Testis (tissue), 3 donors: ENCODE data around the gene GLMP. TPM values are rescaled to one million over a fixed set of nuclear protein-coding genes. Genes with fewer than 3 reads are reported as not detected.

Source experiments
- DNase-seq: peaks from one replicate; pipeline ENCODE4 v3.0.0-alpha.2; 2019
- H3K27ac ChIP-seq, 2 donors: fragments of 200-600 bp; sonication (generic); one replicate each; pipeline ENCODE4 v1.5.1; 2019
- H3K27me3 ChIP-seq: fragments of 200-600 bp; sonication (generic); one replicate; pipeline ENCODE4 v1.5.1; 2019
- H3K36me3 ChIP-seq: fragments of 200-600 bp; sonication (generic); one replicate; pipeline ENCODE4 v1.5.1; 2017; ENCODE audit warnings: low read depth; ENCODE audit errors: missing control alignments
- H3K4me1 ChIP-seq: fragments of 200-600 bp; sonication (generic); one replicate; pipeline ENCODE4 v1.5.1; 2019
- H3K4me3 ChIP-seq, 2 donors: fragments of 200-600 bp; sonication (generic); one replicate each; pipeline ENCODE4 v1.5.1; 2017 to 2019
- H3K9me3 ChIP-seq: fragments of 200-600 bp; sonication (generic); one replicate; pipeline ENCODE4 v1.5.1; 2017
- CTCF ChIP-seq, 3 experiments: fragments of 450-650 bp in 2 of 3; fragments of 200-600 bp in 1 of 3; sonication (generic) in 1 of 3; IDR thresholded peaks; one replicate each; pipeline ENCODE4 v1.5.1; 2016 to 2019; ENCODE audit warnings: antibody characterized with exemption in 3 of 3, mild to moderate bottlenecking in 2 of 3, moderate library complexity in 1 of 3
- POLR2A ChIP-seq: fragments of 450-650 bp; IDR thresholded peaks from one replicate; pipeline ENCODE4 v1.6.1; 2017; ENCODE audit warnings: antibody characterized with exemption, mild to moderate bottlenecking, moderate library complexity
- WGBS, 2 donors: methylation state at CpG; one replicate each; pipeline ENCODE4 v1.1.5; 2018; 5-methylcytosine and 5-hydroxymethylcytosine counted together
- intact Hi-C: fragments of 100-400 bp; cut with DNase I; formaldehyde crosslinking; loops from one replicate; pipeline ENCODE4 v1.15.1; 2023; ENCODE audit warnings: low total_unique reads
- polyA plus RNA-seq: library from polyadenylated mRNA; stranded (reverse); fragments of 350-450 nt; fragmentation: Illumina TruSeq; extraction: RNeasy Lipid Tissue Mini Kit (QIAGEN cat#74804); gene quantifications from one replicate; pipeline ENCODE4 v1.2.3, GENCODE V29; 2014; ENCODE audit warnings: low read depth, low replicate concordance; ENCODE audit not compliant: insufficient read depth
- total RNA-seq, 2 donors: library from RNA; depleted of rRNA; stranded (reverse); fragments of >200 nt; gene quantifications; one replicate each; pipeline ENCODE4 v1.2.3, GENCODE V29; 2016

GLMP gene
- total and polyA plus RNA-seq, 3 donors from 2014 or later: 26.1 to 45.7 (median 31.8) TPM

DNA sequence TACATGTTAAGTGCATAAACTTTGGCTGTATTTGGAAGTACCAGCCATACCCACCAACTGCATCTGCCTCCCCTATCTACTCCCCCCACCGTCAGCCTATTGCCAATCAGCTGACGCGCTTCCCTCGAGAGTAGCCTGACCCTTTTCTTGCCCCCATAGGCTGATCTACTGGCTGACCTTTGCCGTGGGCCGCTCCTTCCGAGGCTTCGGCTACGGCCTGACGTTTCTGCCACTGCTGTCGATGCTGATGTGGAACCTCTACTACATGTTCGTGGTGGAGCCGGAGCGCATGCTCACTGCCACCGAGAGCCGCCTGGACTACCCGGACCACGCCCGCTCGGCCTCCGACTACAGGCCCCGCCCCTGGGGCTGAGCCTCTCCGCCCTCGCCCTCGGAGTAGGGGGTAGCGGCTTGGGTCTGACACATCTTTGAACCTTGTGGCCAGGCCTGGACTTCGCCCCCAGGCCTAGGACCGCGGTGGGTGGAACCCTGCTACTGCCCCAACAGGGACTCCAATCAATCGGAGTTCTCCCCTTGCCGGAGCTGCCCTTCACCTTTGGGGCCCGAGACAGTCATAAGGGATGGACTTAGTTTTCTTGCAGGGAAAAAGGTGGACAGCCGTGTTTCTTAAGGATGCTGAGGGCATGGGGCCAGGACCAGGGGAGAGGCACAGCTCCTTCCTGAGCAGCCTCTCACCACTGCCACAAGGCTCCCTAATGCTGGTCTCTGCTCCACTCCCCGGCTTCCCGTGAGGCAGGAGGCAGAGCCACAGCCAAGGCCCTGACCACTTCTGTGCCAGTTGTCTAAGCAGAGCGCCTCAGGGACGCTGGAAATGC lies 4.0 kb downstream of the GLMP start:
- peak; percentile 91 for DNase-seq
- no peaks in the 10 kb centered on the region for H3K9me3 ChIP-seq
- intact Hi-C loops: no loop called here
- peak overlapping the region; percentile 44 to 52 for H3K4me3 ChIP-seq
- H3K27me3 ChIP-seq: no peaks in the 10 kb centered on the region
- 11% methylated on average over 21 to 37 of the region's 37 CpGs for WGBS, 2 donors
- no peaks in the 10 kb centered on the region for H3K36me3 ChIP-seq
- no peak for TF ChIP-seq POLR2A
- TF ChIP-seq CTCF (IDR thresholded peaks at IDR 0.05): no peak
- peaks cover 4% of the 10 kb centered on the region for H3K4me1 ChIP-seq
- peak overlapping the region; percentile 16 to 75 for H3K27ac ChIP-seq

- TF ChIP-seq CTCF (IDR thresholded peaks at IDR 0.05) (no peak), POLR2A (no peak)
- Histone ChIP-seq H3K27ac (no peak overlapping the region), H3K4me1 (peaks cover 4% of the 10 kb centered on the region), H3K36me3 (no peaks in the 10 kb centered on the region), H3K4me3 (no peak overlapping the region), H3K27me3 (no peaks in the 10 kb centered on the region), H3K9me3 (no peaks in the 10 kb centered on the region)
- intact Hi-C loops: no loop called here
- no peak for DNase-seq
Observed at GRCh38 chr1:156289857-156290256, 5.6 kb downstream of the GLMP start.

DNA sequence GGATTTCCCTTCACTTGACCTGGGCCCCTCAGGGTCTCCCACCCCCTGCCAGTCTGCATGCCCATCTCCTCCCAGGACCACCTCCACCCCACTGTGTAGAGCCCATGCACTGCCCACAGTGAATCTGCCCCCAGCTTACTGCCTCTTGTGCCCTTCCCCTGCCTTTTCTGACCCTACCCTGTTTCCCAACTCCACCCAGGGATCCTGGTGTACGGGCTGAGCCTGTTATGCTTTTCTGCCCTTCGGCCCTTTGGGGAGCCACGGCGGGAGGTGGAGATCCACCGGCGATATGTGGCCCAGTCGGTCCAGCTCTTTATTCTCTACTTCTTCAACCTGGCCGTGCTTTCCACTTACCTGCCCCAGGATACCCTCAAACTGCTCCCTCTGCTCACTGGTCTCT lies 9.4 kb downstream of the GLMP start:
- Histone ChIP-seq H3K9me3 (no peaks in the 10 kb centered on the region), H3K4me3 (no peak overlapping the region), H3K27me3 (no peaks in the 10 kb centered on the region), H3K4me1 (peaks cover 18% of the 10 kb centered on the region), H3K27ac (no peak overlapping the region), H3K36me3 (no peaks in the 10 kb centered on the region)
- TF ChIP-seq POLR2A: no peak
- TF ChIP-seq CTCF (IDR thresholded peaks at IDR 0.05): no peak
- DNase-seq: no peak
- 94 to 96% methylated on average over 8 of the region's 8 CpGs for WGBS, 2 donors
- intact Hi-C loops: no loop called here

- Histone ChIP-seq H3K27me3 (no peaks in the 10 kb centered on the region), H3K4me1 (peaks cover 20% of the 10 kb centered on the region), H3K4me3 (no peak overlapping the region), H3K9me3 (no peaks in the 10 kb centered on the region), H3K36me3 (no peaks in the 10 kb centered on the region), H3K27ac (no peak overlapping the region)
- no peak for DNase-seq
- no peak for TF ChIP-seq CTCF (IDR thresholded peaks at IDR 0.05)
- no peak for TF ChIP-seq POLR2A
- intact Hi-C loops: no loop called here
- WGBS, 2 donors: 70 to 92% methylated on average over 5 to 21 of the region's 21 CpGs
Observed at GRCh38 chr1:156285437-156285836, 10.0 kb downstream of the GLMP start.

DNA sequence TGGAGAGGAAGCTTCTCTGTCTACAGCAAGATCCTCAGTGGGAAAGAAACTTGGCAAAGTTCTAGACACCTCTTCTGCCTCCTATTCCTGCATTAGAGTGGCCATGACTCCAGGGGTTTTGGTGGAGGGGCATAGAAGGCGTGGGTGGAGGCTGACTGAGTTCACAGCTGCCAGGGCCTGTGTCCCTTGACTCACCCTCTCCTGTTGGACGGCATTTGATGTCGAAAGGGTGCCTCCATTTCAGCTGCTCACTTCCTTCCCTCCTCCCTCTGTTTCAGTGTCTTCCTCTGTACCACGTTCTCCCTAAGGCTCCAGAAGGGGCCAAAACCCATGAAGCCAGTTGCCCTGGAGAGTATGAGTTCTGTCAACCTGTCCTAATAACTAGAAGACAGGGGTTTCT lies 10.7 kb downstream of the GLMP start:
- intact Hi-C loops: no loop called here
- Histone ChIP-seq H3K27ac (no peak overlapping the region), H3K27me3 (no peaks in the 10 kb centered on the region), H3K36me3 (no peaks in the 10 kb centered on the region), H3K4me3 (no peak overlapping the region), H3K4me1 (peaks cover 20% of the 10 kb centered on the region), H3K9me3 (no peaks in the 10 kb centered on the region)
- WGBS, 2 donors: 85% methylated on average over 4 of the region's 4 CpGs
- no peak for DNase-seq
- TF ChIP-seq POLR2A (no peak), CTCF (IDR thresholded peaks at IDR 0.05) (no peak)
